HEK293 (cell line): Measurements from ENCODE around the gene RNF224.
A peak's percentile ranks its signal among the peaks of the same experiment; 100 is the strongest.

Experiments
- CTCF ChIP-seq: fragments of 450-650 bp; formaldehyde crosslinking; IDR thresholded peaks from 2 replicates; pipeline ENCODE4 v1.5.1; 2016; ENCODE audit warnings: missing biosample characterization, missing genetic modification characterization
- HIC1 ChIP-seq: fragments of 450-650 bp; formaldehyde crosslinking; IDR thresholded peaks from 2 replicates; pipeline ENCODE4 v1.5.1; 2016; ENCODE audit warnings: missing biosample characterization, missing genetic modification characterization
- IKZF3 ChIP-seq: fragments of 450-650 bp; IDR thresholded peaks from 2 replicates; pipeline ENCODE4 v1.5.0; 2018; ENCODE audit warnings: missing biosample characterization, mild to moderate bottlenecking, missing genetic modification characterization, moderate library complexity
- INSM2 ChIP-seq: fragments of 450-650 bp; formaldehyde crosslinking; IDR thresholded peaks from 2 replicates; pipeline ENCODE4 v1.5.1; 2016; ENCODE audit warnings: missing biosample characterization, missing genetic modification characterization
- KLF7 ChIP-seq: fragments of 450-650 bp; formaldehyde crosslinking; IDR thresholded peaks from 2 replicates; pipeline ENCODE4 v1.5.1; 2016; ENCODE audit warnings: missing biosample characterization, missing genetic modification characterization, borderline replicate concordance
- KLF8 ChIP-seq: fragments of 450-650 bp; formaldehyde crosslinking; IDR thresholded peaks from 2 replicates; pipeline ENCODE4 v1.5.1; 2016; ENCODE audit warnings: missing biosample characterization, missing genetic modification characterization
- REST ChIP-seq: fragments of 450-650 bp; formaldehyde crosslinking; IDR thresholded peaks from 2 replicates; pipeline ENCODE4 v1.5.1; 2016; ENCODE audit warnings: missing biosample characterization, missing genetic modification characterization
- SCRT2 ChIP-seq: fragments of 450-650 bp; formaldehyde crosslinking; IDR thresholded peaks from 2 replicates; pipeline ENCODE4 v1.5.1; 2016; ENCODE audit warnings: missing biosample characterization, missing genetic modification characterization
- SETDB1 ChIP-seq: IDR thresholded peaks from one replicate; pipeline ENCODE4 v1.6.1; 2017; ENCODE audit warnings: mild to moderate bottlenecking, low read length, moderate library complexity, mixed read lengths; ENCODE audit not compliant: insufficient read length
- ZBTB20 ChIP-seq: fragments of 450-650 bp; formaldehyde crosslinking; IDR thresholded peaks from 2 replicates; pipeline ENCODE4 v1.5.1; 2016; ENCODE audit warnings: missing biosample characterization, missing genetic modification characterization
- ZNF121 ChIP-seq: fragments of 450-650 bp; formaldehyde crosslinking; IDR thresholded peaks from 2 replicates; pipeline ENCODE4 v1.5.1; 2016; ENCODE audit warnings: missing biosample characterization, missing genetic modification characterization
- ZNF16 ChIP-seq: fragments of 450-650 bp; formaldehyde crosslinking; IDR thresholded peaks from 2 replicates; pipeline ENCODE4 v1.5.1; 2016; ENCODE audit warnings: low read depth, missing biosample characterization, missing genetic modification characterization
- ZNF2 ChIP-seq: fragments of 450-650 bp; formaldehyde crosslinking; IDR thresholded peaks from 2 replicates; pipeline ENCODE4 v1.5.1; 2016; ENCODE audit warnings: missing biosample characterization, missing genetic modification characterization
- ZNF211 ChIP-seq: fragments of 450-650 bp; formaldehyde crosslinking; IDR thresholded peaks from 2 replicates; pipeline ENCODE4 v1.5.1; 2016; ENCODE audit warnings: low read depth, missing biosample characterization, missing genetic modification characterization
- ZNF239 ChIP-seq: fragments of 450-650 bp; formaldehyde crosslinking; IDR thresholded peaks from 2 replicates; pipeline ENCODE4 v1.5.1; 2016; ENCODE audit warnings: missing biosample characterization, missing genetic modification characterization
- ZNF248 ChIP-seq: fragments of 450-650 bp; formaldehyde crosslinking; IDR thresholded peaks from 2 replicates; pipeline ENCODE4 v1.5.1; 2017; ENCODE audit warnings: missing biosample characterization, missing genetic modification characterization
- ZNF324 ChIP-seq: fragments of 450-650 bp; formaldehyde crosslinking; IDR thresholded peaks from 2 replicates; pipeline ENCODE4 v1.5.1; 2016; ENCODE audit warnings: missing biosample characterization, missing genetic modification characterization
- ZNF391 ChIP-seq: fragments of 450-650 bp; formaldehyde crosslinking; IDR thresholded peaks from 2 replicates; pipeline ENCODE4 v1.5.1; 2016; ENCODE audit warnings: low read depth, missing biosample characterization, missing genetic modification characterization, borderline replicate concordance
- ZNF501 ChIP-seq: fragments of 450-650 bp; formaldehyde crosslinking; IDR thresholded peaks from 2 replicates; pipeline ENCODE4 v1.5.1; 2016; ENCODE audit warnings: missing biosample characterization, missing genetic modification characterization
- ZNF621 ChIP-seq: fragments of 450-650 bp; formaldehyde crosslinking; IDR thresholded peaks from 2 replicates; pipeline ENCODE4 v1.5.1; 2017; ENCODE audit warnings: missing biosample characterization, missing genetic modification characterization
- ZNF660 ChIP-seq: fragments of 450-650 bp; IDR thresholded peaks from 2 replicates; pipeline ENCODE4 v1.5.1; 2018; ENCODE audit warnings: missing biosample characterization, mild to moderate bottlenecking, missing genetic modification characterization
- ZNF707 ChIP-seq: fragments of 450-650 bp; formaldehyde crosslinking; IDR thresholded peaks from 2 replicates; pipeline ENCODE4 v1.5.1; 2016; ENCODE audit warnings: missing biosample characterization, missing genetic modification characterization
- TF ChIP-seq, protein P1 (sequence below): fragments of 450-650 bp; formaldehyde crosslinking; IDR thresholded peaks from 2 replicates; pipeline ENCODE4 v1.5.1; 2016; ENCODE audit warnings: missing biosample characterization, missing genetic modification characterization, borderline replicate concordance
- TF ChIP-seq, protein P2 (sequence below): fragments of 450-650 bp; formaldehyde crosslinking; IDR thresholded peaks from 2 replicates; pipeline ENCODE4 v1.5.1; 2016; ENCODE audit warnings: missing biosample characterization, missing genetic modification characterization
- TF ChIP-seq, protein P3 (sequence below): fragments of 450-650 bp; formaldehyde crosslinking; IDR thresholded peaks from 2 replicates; pipeline ENCODE4; 2016; ENCODE audit warnings: missing biosample characterization, missing genetic modification characterization

The RNF224 gene

GRCh38 chr9:137243626-137244485 is 16.6 kb downstream of the RNF224 start (continued):
- TF ChIP-seq ZNF324 (tag by site-specific recombination) (no peak), SETDB1 (no peak), CTCF (tag by site-specific recombination) (peak; percentile 41; the same call in 1 of the 2 replicates), ZNF391 (no peak), ZNF707 (tag by site-specific recombination) (no peak), HIC1 (no peak; the same call in 1 of the 2 replicates), ZNF248 (tag by site-specific recombination) (no peak), ZNF660 (tag by site-specific recombination) (0 out of 2 replicates have a peak, but pooled peaks have one; percentile 45), ZBTB20 (tag by site-specific recombination) (peak; percentile 38; the same call in 1 of the 2 replicates), IKZF3 (peak; percentile 15; the same call in 1 of the 2 replicates), SCRT2 (tag by site-specific recombination) (no peak), ZNF239 (tag by site-specific recombination) (no peak), KLF8 (tag by site-specific recombination) (peak; percentile 55), ZNF16 (no peak), INSM2 (tag by site-specific recombination) (0 out of 2 replicates have a peak, but pooled peaks have one; percentile 11), REST (tag by site-specific recombination) (no peak), ZNF211 (no peak), ZNF621 (tag by site-specific recombination) (no peak), ZNF501 (tag by site-specific recombination) (no peak), KLF7 (no peak; the same call in 1 of the 2 replicates), ZNF121 (tag by site-specific recombination) (no peak), ZNF2 (tag by site-specific recombination) (0 out of 2 replicates have a peak, but pooled peaks have one; percentile 21)
- TF ChIP-seq, protein P1, sequence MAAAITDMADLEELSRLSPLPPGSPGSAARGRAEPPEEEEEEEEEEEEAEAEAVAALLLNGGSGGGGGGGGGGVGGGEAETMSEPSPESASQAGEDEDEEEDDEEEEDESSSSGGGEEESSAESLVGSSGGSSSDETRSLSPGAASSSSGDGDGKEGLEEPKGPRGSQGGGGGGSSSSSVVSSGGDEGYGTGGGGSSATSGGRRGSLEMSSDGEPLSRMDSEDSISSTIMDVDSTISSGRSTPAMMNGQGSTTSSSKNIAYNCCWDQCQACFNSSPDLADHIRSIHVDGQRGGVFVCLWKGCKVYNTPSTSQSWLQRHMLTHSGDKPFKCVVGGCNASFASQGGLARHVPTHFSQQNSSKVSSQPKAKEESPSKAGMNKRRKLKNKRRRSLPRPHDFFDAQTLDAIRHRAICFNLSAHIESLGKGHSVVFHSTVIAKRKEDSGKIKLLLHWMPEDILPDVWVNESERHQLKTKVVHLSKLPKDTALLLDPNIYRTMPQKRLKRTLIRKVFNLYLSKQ: no peak
- TF ChIP-seq, protein P2, sequence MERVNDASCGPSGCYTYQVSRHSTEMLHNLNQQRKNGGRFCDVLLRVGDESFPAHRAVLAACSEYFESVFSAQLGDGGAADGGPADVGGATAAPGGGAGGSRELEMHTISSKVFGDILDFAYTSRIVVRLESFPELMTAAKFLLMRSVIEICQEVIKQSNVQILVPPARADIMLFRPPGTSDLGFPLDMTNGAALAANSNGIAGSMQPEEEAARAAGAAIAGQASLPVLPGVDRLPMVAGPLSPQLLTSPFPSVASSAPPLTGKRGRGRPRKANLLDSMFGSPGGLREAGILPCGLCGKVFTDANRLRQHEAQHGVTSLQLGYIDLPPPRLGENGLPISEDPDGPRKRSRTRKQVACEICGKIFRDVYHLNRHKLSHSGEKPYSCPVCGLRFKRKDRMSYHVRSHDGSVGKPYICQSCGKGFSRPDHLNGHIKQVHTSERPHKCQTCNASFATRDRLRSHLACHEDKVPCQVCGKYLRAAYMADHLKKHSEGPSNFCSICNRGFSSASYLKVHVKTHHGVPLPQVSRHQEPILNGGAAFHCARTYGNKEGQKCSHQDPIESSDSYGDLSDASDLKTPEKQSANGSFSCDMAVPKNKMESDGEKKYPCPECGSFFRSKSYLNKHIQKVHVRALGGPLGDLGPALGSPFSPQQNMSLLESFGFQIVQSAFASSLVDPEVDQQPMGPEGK (tag by site-specific recombination): peak; percentile 27; the same call in 1 of the 2 replicates
- TF ChIP-seq, protein P3, sequence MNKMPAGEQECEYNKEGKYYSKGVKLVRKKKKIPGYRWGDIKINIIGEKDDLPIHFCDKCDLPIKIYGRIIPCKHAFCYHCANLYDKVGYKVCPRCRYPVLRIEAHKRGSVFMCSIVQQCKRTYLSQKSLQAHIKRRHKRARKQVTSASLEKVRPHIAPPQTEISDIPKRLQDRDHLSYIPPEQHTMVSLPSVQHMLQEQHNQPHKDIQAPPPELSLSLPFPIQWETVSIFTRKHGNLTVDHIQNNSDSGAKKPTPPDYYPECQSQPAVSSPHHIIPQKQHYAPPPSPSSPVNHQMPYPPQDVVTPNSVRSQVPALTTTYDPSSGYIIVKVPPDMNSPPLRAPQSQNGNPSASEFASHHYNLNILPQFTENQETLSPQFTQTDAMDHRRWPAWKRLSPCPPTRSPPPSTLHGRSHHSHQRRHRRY (tag by site-specific recombination): no peak
